Heart right ventricle (tissue), 16 donors: ENCODE measurements around the gene CRP. TPM values are rescaled to one million over a fixed set of nuclear protein-coding genes. Genes with fewer than 3 reads are reported as not detected.

Experiments used
- ATAC-seq, 8 donors: fragments of 200-7000 bp; cut with Tn5 transposase; one replicate each; pipeline ENCODE4 v1.9.1; 2020; ENCODE audit warnings: mild to moderate bottlenecking in 8 of 8, moderate library complexity in 8 of 8, moderate number of reproducible peaks in 1 of 8
- DNase-seq, 2 donors: peaks; one replicate each; pipeline ENCODE4 v3.0.0-alpha.2; 2020
- H3K27ac ChIP-seq, 10 donors: fragments of 200-600 bp; sonication (generic) in 2 of 10; one replicate each; pipeline versions ENCODE4 v1.5.0 to v1.8.0; 2020 to 2022; ENCODE audit warnings: mild to moderate bottlenecking in 3 of 10
- H3K27me3 ChIP-seq, 7 donors: fragments of 200-600 bp; one replicate each; pipeline ENCODE4 v1.8.0; 2021 to 2022; ENCODE audit warnings: mild to moderate bottlenecking in 2 of 7
- H3K36me3 ChIP-seq, 9 donors: fragments of 200-600 bp; sonication (generic) in 1 of 9; one replicate each; pipeline versions ENCODE4 v1.5.0 to v1.8.0; 2020 to 2022; ENCODE audit warnings: mild to moderate bottlenecking in 2 of 9
- H3K4me1 ChIP-seq, 9 donors: fragments of 200-600 bp; sonication (generic) in 1 of 9; one replicate each; pipeline versions ENCODE4 v1.5.0 to v1.8.0; 2020 to 2022; ENCODE audit warnings: mild to moderate bottlenecking in 4 of 9
- H3K4me3 ChIP-seq, 10 donors: fragments of 200-600 bp; sonication (generic) in 2 of 10; one replicate each; pipeline versions ENCODE4 v1.5.0 to v1.8.0; 2020 to 2022; ENCODE audit warnings: mild to moderate bottlenecking in 7 of 10, moderate library complexity in 2 of 10
- H3K9me3 ChIP-seq, 11 donors: fragments of 200-600 bp in 10 of 11; sonication (generic) in 2 of 11; one replicate each; pipeline versions ENCODE4 v1.5.0 to v1.8.0; 2013 to 2022; ENCODE audit warnings: mild to moderate bottlenecking in 2 of 11, control low read depth in 1 of 11, moderate library complexity in 1 of 11
- CTCF ChIP-seq, 9 donors: fragments of 200-600 bp; sonication (generic) in 2 of 9; IDR thresholded peaks; one replicate each; pipeline versions ENCODE4 v1.5.0 to v1.8.0; 2021 to 2022; ENCODE audit warnings: antibody characterized with exemption in 9 of 9, mild to moderate bottlenecking in 5 of 9, moderate library complexity in 1 of 9
- WGBS, 2 donors: extraction: QIAGEN DNeasy Blood & Tissue Kit; methylation state at CpG; one replicate each; pipeline ENCODE4 v1.1.7; 2013; ENCODE audit warnings: inconsistent platforms in 1 of 2; 5-methylcytosine and 5-hydroxymethylcytosine counted together
- intact Hi-C, 10 donors: fragments of 100-400 bp; cut with DNase I; formaldehyde crosslinking; loops; one replicate each; pipeline versions ENCODE4 v1.11.1 to v1.14.2; 2022
- polyA plus RNA-seq, 2 donors: library from polyadenylated mRNA; stranded (reverse); fragments of 200-250 nt; gene quantifications; one replicate each; pipeline ENCODE4 v1.2.3, GENCODE V29; 2013
- total RNA-seq, 10 donors: library from RNA; stranded (reverse); fragmentation: NEBNext Ultra II Directional in 3 of 10; extraction: Animal tissue kit (Norgen Biotek cat#: 25700) in 3 of 10; gene quantifications; one replicate each; pipeline versions ENCODE4 v1.2.1 to v1.2.4, GENCODE V29; 2021 to 2023
- donor health status: Arrhythmogenic right ventricular cardiomyopathy.
- donor health status: ischemic (EF 13 %, LVEDD 7.1; RV severe dilation, severe dysfunction).
- donor health status: healthy with polysubstance abuse.
- donor health status: DM: no; HTN: yes; CAD: no.
- donor health status: DM: no; HTN: no; CAD: no.
- donor health status: ischemic (EF 25% LVEDD 6.9; RV normal size, moderate dysfunction).
- donor health status: ischemic (EF 25% LVEDD 5.7; RV mildly dilated, moderate dysfunction).
- donor health status: healthy.
- donor health status: DM: yes; HTN: yes; CAD: no.
- donor health status: Ischemic cardiomyopathy.
- donor health status: ischemic (EF 35%, LVEDD 5.7; RV mildly dilated, moderate dysfunction).
- donor health status: nonischemic (EF 11% LVEDD 7.7; RV severe dilation, severe dysfunction).
- donor health status: DM: yes; HTN: yes; CAD: no.
- donor health status: PGD.
- donor health status: ischemic (EF 29% LVEDD 5.4; RV normal size, mild dysfunction).
- donor health status: nonischemic (EF 23%, LVEDD 6.1; RV moderate dilation, normal function).

CRP gene
- total and polyA plus RNA-seq, 12 donors: 0.26 to 0.61 TPM; not detected in 10

GRCh38 chr1:159668739-159669138 is 45.6 kb downstream of the CRP start:
- Histone ChIP-seq H3K4me1 (peaks cover 0 to 7% (median 0%) of the 10 kb centered on the region in 9 donors), H3K27ac (no peak overlapping the region), H3K9me3 (peaks cover 0 to 13% (median 6%) of the 10 kb centered on the region in 11 donors), H3K27me3 (no peaks in the 10 kb centered on the region), H3K36me3 (no peaks in the 10 kb centered on the region), H3K4me3 (no peak overlapping the region)
- intact Hi-C loops: loop anchor here in 1 of 10 donors (10.0 kb wide), 1 partner anchor 106 kb away; no protein-coding TSS in a partner anchor
- ATAC-seq (no peak), DNase-seq (no peak)
- WGBS, 2 donors: 85 to 90% methylated on average over 3 of the region's 3 CpGs
- TF ChIP-seq CTCF (IDR thresholded peaks at IDR 0.05): no peak

- WGBS, 2 donors: 79 to 84% methylated on average over 3 of the region's 3 CpGs
- peak overlapping the region in 1 of 10 donors; percentile 75 for H3K27ac ChIP-seq
- H3K4me3 ChIP-seq: no peak overlapping the region
- no peaks in the 10 kb centered on the region for H3K27me3 ChIP-seq
- intact Hi-C loops: loop anchor here in 1 of 10 donors (10.0 kb wide), 1 partner anchor 111 kb away; no protein-coding TSS in a partner anchor
- H3K4me1 ChIP-seq: peaks cover 0 to 10% (median 0%) of the 10 kb centered on the region in 9 donors
- no peak for TF ChIP-seq CTCF (IDR thresholded peaks at IDR 0.05)
- ATAC-seq: no peak
- DNase-seq: no peak
- peaks cover 0 to 32% (median 7%) of the 10 kb centered on the region in 11 donors for H3K9me3 ChIP-seq
- H3K36me3 ChIP-seq: no peaks in the 10 kb centered on the region
Measured at GRCh38 chr1:159664247-159664646, 50.1 kb downstream of the CRP start.

- WGBS, 2 donors: 50 to 58% methylated on average over 2 of the region's 2 CpGs
- no peak for ATAC-seq
- Histone ChIP-seq H3K4me3 (no peak overlapping the region), H3K4me1 (peaks cover 0 to 10% (median 0%) of the 10 kb centered on the region in 9 donors), H3K27ac (peak overlapping the region in 1 of 10 donors; percentile 75), H3K36me3 (no peaks in the 10 kb centered on the region), H3K27me3 (no peaks in the 10 kb centered on the region), H3K9me3 (peaks cover 0 to 32% (median 7%) of the 10 kb centered on the region in 11 donors)
- TF ChIP-seq CTCF (IDR thresholded peaks at IDR 0.05): no peak
- intact Hi-C loops: loop anchor here in 1 of 10 donors (10.0 kb wide), 1 partner anchor 111 kb away; no protein-coding TSS in a partner anchor
- no peak for DNase-seq
Measured at GRCh38 chr1:159663552-159663951, 50.8 kb downstream of the CRP start.

Other genes starting within 250 kb of the CRP start
- gene OR10J5, start 178.6 kb downstream of the CRP start, total RNA-seq: not detected
- not detected for gene OR10J5, start 178.6 kb downstream of the CRP start, polyA plus RNA-seq
- not detected for gene APCS, start 126.8 kb downstream of the CRP start, total RNA-seq
- gene APCS, start 126.8 kb downstream of the CRP start, polyA plus RNA-seq: not detected
- 10 to 100 TPM in 5 of 10 donors, 1 to 10 TPM in 5; 7.0 to 22.8 (median 10.2) TPM for gene DUSP23, start 66.4 kb upstream of the CRP start, total RNA-seq
- 10 to 100 TPM; 43.5 to 80.8 TPM for gene DUSP23, start 66.4 kb upstream of the CRP start, polyA plus RNA-seq
- 1 to 10 TPM in 1 of 10 donors, under 1 TPM in 1, not detected in 8; 0.87 to 3.0 TPM for gene FCRL6, start 87.8 kb upstream of the CRP start, total RNA-seq
- under 1 TPM in 1 of 2 donors, not detected in 1; 0.12 TPM for gene FCRL6, start 87.8 kb upstream of the CRP start, polyA plus RNA-seq
- 10 to 100 TPM in 1 of 10 donors, 1 to 10 TPM in 4, under 1 TPM in 5; 0.30 to 24.4 (median 0.97) TPM for gene SLAMF8, start 112.3 kb upstream of the CRP start, total RNA-seq
- gene SLAMF8, start 112.3 kb upstream of the CRP start, polyA plus RNA-seq: 1 to 10 TPM in 1 of 2 donors, under 1 TPM in 1; 0.95 to 1.4 TPM
- not detected for gene VSIG8, start 148.1 kb upstream of the CRP start, total RNA-seq
- gene VSIG8, start 148.1 kb upstream of the CRP start, polyA plus RNA-seq: under 1 TPM in 1 of 2 donors, not detected in 1; 0.44 TPM
- gene CFAP45, start 185.6 kb upstream of the CRP start, total RNA-seq: 1 to 10 TPM in 1 of 10 donors, under 1 TPM in 9; 0.17 to 1.5 (median 0.47) TPM
- gene CFAP45, start 185.6 kb upstream of the CRP start, polyA plus RNA-seq: 1 to 10 TPM in 1 of 2 donors, under 1 TPM in 1; 0.70 to 1.4 TPM
- gene TAGLN2, start 210.9 kb upstream of the CRP start, total RNA-seq: 100 to 1,000 TPM in 4 of 10 donors, 10 to 100 TPM in 6; 65.9 to 228 (median 92.5) TPM
- gene TAGLN2, start 210.9 kb upstream of the CRP start, polyA plus RNA-seq: 100 to 1,000 TPM; 131 to 283 TPM
- gene IGSF9, start 231.0 kb upstream of the CRP start, total RNA-seq: under 1 TPM in 3 of 10 donors, not detected in 7; 0.07 to 0.15 (median 0.08) TPM
- under 1 TPM; 0.03 to 0.15 TPM for gene IGSF9, start 231.0 kb upstream of the CRP start, polyA plus RNA-seq
- not detected for gene SLAMF9, start 239.6 kb upstream of the CRP start, total RNA-seq
- under 1 TPM in 1 of 2 donors, not detected in 1; 0.13 TPM for gene SLAMF9, start 239.6 kb upstream of the CRP start, polyA plus RNA-seq